NCI-H2227 treated with DMSO at 0.1 percent for 48 hours (cell line): Measurements from ENCODE around the gene MAK.
A peak's percentile ranks its signal among the peaks of the same experiment; 100 is the strongest.

Source experiments
- DNase-seq: peaks from one replicate; lab custom pipeline; 2025; lab: John Stamatoyannopoulos, UW

The MAK gene

DNA sequence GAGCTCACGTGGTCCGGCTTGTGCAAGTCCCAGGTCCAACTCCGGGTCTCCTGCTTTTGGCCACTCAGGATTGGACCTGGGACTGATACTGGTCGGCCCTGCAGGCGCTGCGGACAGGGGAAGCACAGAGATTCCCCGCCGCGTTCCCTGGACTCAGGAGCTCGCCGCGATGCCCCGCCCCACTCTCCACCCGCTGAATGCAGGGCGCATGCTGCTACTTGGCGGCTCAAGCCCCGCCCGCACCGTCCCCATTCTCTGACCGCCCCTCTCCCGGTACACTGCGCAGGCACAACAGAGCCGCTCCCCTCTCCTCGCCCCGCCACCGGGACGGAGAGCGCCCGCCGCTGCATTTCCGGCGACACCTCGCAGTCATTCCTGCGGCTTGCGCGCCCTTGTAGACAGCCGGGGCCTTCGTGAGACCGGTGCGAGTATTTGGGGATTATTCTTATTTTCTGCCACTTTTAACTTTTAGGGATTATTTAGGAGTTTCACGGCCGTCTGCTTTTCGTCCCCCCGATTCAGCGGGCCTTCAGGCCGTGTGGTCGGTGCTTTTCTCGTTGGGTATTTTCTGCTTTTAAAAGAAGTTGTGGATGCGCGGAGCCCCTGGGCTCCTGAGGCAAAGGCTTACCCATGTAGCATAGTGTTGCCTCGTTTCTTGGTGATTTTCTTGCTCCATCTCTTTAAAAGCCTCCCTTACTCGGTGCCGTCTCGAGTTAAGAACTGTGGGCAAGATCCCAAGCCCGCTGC, 115.3 kb downstream of the MAK start, which contains the start of gene TMEM14C:
Gene TMEM14C (plus strand): TSS at position 251 of the 747 bp plus-strand sequence. CDS start 1,544 bp downstream, outside the sequence.
- DNase-seq = peak; percentile 97

DNA sequence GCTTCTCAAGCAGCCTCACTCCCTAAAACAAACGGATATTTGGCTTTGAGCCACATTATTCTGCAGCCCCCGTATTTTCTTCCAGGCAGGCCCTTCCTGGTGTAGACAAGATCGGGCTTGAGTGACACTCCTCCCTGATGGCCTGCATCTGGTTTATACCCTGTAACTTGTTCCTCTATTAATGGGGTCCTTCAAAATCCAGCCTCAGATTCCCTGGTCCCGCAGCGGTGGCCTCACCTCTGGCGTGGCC, 115.8 kb downstream of the MAK start:
- no peak for DNase-seq

DNA sequence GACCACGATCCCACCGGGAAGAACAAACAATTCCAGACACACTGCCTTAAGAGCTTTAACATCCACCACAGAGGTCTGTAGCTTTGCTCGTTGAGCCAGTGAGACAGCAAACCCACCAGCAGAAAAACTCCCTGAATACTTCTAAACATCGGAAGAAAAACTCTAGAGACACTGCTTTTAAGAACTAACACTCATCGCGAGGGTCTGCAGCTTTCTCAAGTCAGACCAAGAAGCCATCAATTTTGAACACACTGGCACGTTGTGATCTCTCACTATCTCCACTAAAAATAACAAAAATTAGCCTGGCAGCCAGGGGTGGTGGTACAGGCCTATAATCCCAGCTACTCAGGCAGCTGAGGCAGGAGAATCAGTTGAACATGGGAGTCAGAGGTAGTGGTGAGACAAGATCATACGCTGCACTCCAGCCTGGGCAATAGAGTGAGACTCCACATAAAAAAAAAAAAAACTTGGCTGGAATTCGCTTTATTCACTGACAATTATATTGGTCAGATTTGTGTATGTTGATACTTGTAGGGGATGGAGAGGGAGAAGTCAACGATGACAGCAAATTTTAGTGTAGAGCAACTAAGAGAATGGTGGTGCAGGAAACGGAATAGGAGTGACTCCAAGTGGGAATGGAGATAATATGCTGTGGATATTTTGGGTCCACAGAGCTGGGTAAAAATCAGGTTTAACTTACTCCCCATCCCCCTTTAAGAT, 116.3 kb downstream of the MAK start:
- no peak for DNase-seq

DNA sequence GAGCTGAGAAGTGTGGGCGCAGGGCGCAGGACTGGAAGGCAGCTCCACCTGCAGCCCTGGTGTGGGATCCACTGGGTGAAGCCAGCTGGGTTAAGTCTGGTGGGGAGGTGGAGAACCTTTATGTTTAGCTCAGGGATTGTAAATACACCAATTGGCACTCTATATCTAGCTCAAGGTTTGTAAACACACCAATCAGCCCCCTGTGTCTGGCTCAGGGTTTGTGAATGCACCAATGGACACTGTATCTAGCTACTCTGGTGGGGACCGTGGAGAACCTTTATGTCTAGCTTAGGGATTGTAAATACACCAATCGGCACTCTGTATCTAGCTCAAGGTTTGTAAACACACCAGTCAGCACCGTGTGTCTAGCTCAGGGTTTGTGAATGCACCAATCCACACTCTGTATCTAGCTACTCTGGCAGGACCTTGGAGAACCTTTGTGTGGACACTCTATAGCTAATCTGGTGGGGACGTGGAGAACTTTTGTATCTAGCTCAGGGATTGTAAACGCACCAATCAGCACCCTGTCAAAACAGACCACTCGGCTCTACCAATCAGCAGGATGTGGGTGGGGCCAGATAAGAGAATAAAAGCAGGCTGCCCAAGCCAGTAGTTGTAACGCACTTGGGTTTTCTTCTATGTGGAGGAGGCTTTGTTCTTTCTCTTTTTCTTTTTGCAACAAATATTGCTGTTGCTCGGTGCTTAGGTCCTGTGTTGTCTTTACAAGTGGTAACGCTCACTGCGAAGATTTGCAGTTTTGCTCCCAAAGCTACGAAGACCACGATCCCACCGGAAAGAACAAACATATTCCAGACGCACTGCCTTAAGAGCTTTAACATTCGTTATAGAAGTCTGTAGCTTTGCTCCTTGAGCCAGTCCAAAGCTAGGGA, 117.1 kb downstream of the MAK start:
- peak; percentile 17 for DNase-seq

DNA sequence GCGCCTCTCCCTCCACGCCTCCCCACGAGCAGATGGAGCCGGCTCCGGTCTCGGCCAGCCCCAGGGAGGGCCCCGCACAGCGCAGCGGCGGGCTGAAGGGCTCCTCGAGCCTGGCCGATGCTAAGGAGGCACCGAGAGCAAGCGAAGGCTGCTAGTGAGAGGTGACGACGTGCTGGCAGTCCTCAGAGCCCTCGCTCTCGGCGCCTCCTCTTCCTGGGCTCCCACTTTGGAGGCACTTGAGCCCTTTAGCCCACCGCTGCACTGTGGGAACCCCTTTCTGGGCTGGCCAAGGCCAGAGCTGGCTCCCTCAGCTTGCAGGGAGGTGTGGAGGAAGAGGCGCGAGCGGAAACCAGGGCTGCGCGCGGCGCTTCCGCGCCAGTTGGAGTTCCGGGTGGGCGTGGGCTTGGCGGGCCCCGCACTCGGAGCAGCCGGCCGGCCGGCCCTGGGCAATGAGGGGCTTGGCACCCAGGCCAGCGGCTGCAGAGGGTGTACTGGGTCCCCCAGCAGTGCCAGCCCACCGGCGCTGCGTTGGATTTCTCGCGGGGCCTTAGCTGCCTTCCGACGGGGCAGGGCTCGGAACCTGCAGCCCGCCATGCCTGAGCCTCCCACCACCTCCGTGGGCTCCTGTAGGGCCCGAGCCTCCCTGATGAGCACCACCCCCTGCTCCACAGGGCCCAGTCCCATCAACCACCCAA, 117.9 kb downstream of the MAK start:
- peak; percentile 36 for DNase-seq

DNA sequence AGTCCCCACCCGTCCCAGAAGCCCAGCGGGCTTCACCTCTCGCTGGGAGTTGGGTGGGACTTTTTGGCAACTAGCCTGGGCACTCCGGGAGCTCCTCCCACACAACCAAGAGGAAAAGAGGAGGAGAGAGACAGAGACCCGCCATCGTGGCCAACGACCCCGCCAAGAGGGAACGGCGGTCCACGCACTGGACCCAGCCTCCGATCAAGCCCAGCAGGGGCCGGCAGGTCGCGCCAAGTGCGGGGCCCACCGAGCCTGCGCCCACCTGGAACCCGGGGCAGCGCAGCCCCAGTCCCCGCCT, 118.4 kb downstream of the MAK start:
- peak; percentile 23 for DNase-seq

DNA sequence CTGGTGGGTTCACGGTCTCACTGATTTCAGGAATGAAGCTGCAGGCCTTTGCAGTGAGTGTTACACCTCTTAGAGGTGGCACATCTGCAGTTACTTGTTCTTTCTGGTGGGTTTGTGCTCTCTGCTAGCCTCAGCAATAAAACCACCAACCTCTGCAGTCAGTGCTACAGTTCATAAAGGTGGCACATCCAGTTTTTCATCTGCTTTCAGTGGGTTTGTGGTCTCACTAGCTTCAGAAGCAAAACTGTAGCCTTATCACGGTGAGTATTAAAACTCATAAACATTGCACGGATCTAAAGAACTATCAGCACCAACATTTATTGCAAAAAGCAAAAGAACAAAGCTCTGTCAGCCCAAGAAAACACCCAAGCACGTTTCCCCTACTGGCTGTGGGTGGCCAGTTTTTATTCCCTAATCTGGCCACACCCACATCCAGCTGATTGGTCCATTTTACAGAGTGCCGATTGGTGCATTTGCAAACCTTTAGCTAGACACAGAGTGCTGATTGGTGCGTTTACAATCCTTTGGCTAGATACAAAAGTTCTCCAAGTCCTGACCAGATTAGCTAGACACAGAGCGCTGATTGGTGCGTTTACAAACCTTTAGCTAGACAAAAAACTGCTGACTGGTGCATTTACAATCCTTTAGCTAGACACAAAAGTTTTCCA, 118.9 kb downstream of the MAK start:
- no peak for DNase-seq

DNA sequence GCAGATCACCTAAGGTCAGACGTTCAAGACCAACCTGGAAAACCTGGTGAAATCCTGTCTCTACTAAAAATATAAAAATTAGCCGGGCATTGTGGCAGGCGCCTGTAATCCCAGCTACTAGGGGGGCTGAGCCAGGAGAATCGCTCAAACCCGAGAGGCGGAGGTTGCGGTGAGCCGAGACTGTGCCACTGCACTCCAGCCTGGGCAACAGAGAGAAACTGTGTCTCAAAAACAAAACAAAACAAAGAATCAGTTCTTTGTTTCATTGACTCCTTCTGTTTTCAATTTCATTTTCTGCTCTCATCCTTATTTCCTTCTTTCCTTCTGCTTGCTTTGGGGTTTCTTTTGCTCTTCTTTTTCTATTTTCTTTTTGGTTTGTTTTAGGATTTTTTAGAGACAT, 124.4 kb downstream of the MAK start:
- DNase-seq = no peak
